ENCODE results near the gene SLC4A1. TPM values are rescaled to one million over a fixed set of nuclear protein-coding genes. Genes with fewer than 3 reads are reported as not detected.

The SLC4A1 gene
- total RNA-seq, 2 donors from 2014 or later: 0.56 TPM; not detected in 1

DNA sequence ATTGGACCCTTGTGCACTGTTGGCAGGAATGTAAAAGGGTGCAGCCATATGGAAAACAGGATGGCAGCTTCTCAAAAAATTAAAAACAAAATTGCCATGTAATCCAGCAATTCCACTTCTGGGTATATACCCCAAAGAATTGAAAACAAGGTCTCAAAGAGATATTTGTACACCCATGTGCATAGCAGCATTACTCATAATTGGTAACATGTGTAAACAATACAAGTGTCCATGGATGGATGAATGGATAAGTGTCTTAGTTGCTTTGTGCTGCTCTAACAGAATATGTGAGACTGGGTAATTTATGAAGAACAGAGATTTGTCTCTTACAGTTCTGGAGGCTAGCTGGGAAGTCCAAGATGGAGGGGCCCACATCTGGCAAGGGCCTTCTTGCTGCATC lies 36.7 kb upstream of the SLC4A1 start:
- ATAC-seq (ENCODE audit: insufficient number of reproducible peaks, low FRiP score, low read depth) (no peak), DNase-seq (ENCODE audit: low spot score) (no peak)
- Histone ChIP-seq H3K4me3 (no peak overlapping the region), H3K9me3 (no peaks in the 10 kb centered on the region), H3K4me1 (ENCODE audit: control insufficient read depth in 1 of 2, low read depth in 2 of 2) (peaks cover 7 to 16% of the 10 kb centered on the region in 2 donors), H3K27ac (no peak overlapping the region), H3K27me3 (replicated peaks; ENCODE audit: insufficient read depth) (no peaks in the 10 kb centered on the region), H3K36me3 (no peaks in the 10 kb centered on the region)
- TF ChIP-seq, protein P1, sequence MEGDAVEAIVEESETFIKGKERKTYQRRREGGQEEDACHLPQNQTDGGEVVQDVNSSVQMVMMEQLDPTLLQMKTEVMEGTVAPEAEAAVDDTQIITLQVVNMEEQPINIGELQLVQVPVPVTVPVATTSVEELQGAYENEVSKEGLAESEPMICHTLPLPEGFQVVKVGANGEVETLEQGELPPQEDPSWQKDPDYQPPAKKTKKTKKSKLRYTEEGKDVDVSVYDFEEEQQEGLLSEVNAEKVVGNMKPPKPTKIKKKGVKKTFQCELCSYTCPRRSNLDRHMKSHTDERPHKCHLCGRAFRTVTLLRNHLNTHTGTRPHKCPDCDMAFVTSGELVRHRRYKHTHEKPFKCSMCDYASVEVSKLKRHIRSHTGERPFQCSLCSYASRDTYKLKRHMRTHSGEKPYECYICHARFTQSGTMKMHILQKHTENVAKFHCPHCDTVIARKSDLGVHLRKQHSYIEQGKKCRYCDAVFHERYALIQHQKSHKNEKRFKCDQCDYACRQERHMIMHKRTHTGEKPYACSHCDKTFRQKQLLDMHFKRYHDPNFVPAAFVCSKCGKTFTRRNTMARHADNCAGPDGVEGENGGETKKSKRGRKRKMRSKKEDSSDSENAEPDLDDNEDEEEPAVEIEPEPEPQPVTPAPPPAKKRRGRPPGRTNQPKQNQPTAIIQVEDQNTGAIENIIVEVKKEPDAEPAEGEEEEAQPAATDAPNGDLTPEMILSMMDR (IDR thresholded peaks at IDR 0.05): no peak

DNA sequence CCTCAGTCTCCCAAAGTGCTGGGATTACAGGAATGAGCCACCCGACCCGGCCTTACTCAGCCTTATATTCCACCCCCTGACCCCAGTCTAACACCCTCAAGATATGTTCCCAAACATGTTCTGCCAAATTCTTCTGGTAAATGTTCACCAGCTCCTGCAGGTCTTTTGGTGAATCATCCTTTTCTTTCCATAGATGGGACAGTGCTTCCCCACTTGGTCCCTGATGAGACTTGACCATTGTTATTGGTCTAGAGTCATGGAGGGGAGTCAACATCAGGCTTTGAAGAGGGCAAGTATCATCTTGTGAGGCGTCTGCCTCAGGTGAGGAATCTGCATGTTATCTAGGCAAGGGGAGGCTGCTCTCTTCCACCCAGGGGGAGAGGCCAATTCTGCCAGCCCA lies 30.0 kb upstream of the SLC4A1 start:
- ATAC-seq (ENCODE audit: insufficient number of reproducible peaks, low FRiP score, low read depth) (no peak), DNase-seq (ENCODE audit: low spot score) (no peak)
- Histone ChIP-seq H3K36me3 (no peaks in the 10 kb centered on the region), H3K9me3 (no peaks in the 10 kb centered on the region), H3K27ac (no peak overlapping the region), H3K27me3 (replicated peaks; ENCODE audit: insufficient read depth) (no peaks in the 10 kb centered on the region), H3K4me3 (no peak overlapping the region), H3K4me1 (ENCODE audit: control insufficient read depth in 1 of 2, low read depth in 2 of 2) (no peaks in the 10 kb centered on the region)
- TF ChIP-seq, protein P1 (IDR thresholded peaks at IDR 0.05): no peak

DNA sequence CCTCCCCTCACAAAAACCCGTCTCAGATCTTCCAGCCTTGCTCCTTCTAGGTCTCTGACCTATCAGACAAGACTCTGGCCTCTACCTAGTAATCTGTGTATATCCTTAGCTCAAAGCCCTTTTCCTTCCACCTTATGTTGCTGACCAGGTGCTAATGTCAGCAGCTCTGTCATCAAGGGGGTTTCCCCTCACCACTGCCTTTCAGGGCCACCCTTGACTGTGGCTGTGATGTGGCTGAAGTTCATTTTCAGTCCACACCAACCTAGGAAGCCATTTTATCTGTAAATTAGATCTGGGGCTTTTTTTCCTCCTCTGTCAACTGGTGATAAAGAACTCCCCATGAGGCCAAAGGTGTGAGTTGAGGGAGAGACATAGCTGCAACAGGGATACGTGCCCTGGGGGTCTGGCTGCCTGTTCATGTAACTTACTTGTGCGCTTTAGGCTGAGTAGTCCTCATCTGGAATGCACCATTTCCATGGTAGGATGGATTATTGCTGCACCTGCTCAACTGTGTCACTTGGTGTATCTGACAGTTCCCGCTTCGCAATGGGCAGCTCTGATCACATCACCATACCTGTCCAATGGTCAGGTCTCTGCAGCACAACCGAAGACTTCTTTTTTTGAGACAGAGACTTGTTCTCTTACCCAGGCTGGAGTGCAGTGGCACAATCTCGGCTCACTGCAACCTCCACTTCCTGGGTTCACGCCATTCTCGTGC lies 25.7 kb upstream of the SLC4A1 start:
- Histone ChIP-seq H3K4me3 (no peak overlapping the region), H3K4me1 (ENCODE audit: control insufficient read depth in 1 of 2, low read depth in 2 of 2) (no peaks in the 10 kb centered on the region), H3K9me3 (no peaks in the 10 kb centered on the region), H3K27ac (no peak overlapping the region), H3K36me3 (no peaks in the 10 kb centered on the region), H3K27me3 (replicated peaks; ENCODE audit: insufficient read depth) (no peaks in the 10 kb centered on the region)
- no peak for ATAC-seq (ENCODE audit: insufficient number of reproducible peaks, low FRiP score, low read depth)
- no peak for DNase-seq (ENCODE audit: low spot score)
- TF ChIP-seq, protein P1 (IDR thresholded peaks at IDR 0.05): no peak

DNA sequence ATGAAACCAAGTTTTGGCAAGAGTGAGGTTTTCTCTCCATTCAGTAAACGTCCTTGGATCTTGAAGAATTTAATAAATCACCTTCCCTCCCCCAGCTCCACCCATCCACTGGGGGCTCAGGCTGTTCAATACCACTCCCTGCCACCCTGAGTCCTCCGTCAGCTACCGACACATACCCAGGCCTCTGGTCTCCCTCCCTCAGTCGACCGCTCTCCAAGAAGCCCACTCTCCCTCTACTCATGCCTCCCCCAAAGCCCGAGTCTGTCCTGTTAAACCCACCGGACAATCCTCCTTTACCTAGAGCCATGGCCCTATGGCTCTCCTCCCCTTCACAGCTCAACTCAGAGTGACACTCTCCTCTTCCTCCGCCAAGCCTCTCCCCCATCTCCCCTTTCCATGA lies 19.7 kb upstream of the SLC4A1 start:
- H3K4me1 ChIP-seq (ENCODE audit: control insufficient read depth in 1 of 2, low read depth in 2 of 2): no peaks in the 10 kb centered on the region
- no peak overlapping the region for H3K27ac ChIP-seq
- H3K27me3 ChIP-seq (replicated peaks; ENCODE audit: insufficient read depth): no peaks in the 10 kb centered on the region
- DNase-seq (ENCODE audit: low spot score): no peak
- ATAC-seq (ENCODE audit: insufficient number of reproducible peaks, low FRiP score, low read depth): no peak
- H3K36me3 ChIP-seq: no peaks in the 10 kb centered on the region
- TF ChIP-seq, protein P1 (IDR thresholded peaks at IDR 0.05): no peak
- no peak overlapping the region for H3K4me3 ChIP-seq
- no peaks in the 10 kb centered on the region for H3K9me3 ChIP-seq

DNA sequence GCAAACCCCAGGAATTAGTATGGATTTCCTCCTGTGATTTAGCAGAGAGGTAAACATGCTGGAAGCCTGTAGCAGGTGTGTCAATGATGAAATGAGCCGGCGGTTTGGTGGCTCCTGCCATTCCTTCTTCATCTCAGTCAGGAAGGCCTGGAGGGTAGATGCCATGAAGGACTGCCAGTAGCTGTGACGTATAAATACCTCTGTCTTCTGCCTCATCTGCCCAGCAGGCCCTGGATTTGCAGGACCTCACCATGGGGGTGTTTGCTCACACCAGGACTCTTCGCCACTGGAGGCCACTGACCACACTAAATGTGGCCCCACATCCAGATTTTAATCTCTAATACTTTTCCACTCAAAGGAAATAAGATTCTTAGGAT lies 16.1 kb upstream of the SLC4A1 start:
- DNase-seq (ENCODE audit: low spot score) (no peak), ATAC-seq (ENCODE audit: insufficient number of reproducible peaks, low FRiP score, low read depth) (no peak)
- H3K27me3 ChIP-seq (replicated peaks; ENCODE audit: insufficient read depth): no peaks in the 10 kb centered on the region
- TF ChIP-seq, protein P1 (IDR thresholded peaks at IDR 0.05): no peak
- H3K36me3 ChIP-seq: no peaks in the 10 kb centered on the region
- H3K27ac ChIP-seq: no peak overlapping the region
- no peaks in the 10 kb centered on the region for H3K4me1 ChIP-seq (ENCODE audit: control insufficient read depth in 1 of 2, low read depth in 2 of 2)
- no peak overlapping the region for H3K4me3 ChIP-seq
- no peaks in the 10 kb centered on the region for H3K9me3 ChIP-seq
